HepG2 (cell line): ENCODE results near the gene CD302. TPM values are rescaled to one million over a fixed set of nuclear protein-coding genes. Genes with fewer than 3 reads are reported as not detected.

ENCODE experiments used
- ATAC-seq: fragments of 200-7000 bp; cut with Tn5 transposase; 3 replicates; pipeline ENCODE4 v1.9.1; 2020; ENCODE audit warnings: mild to moderate bottlenecking, moderate library complexity
- BruUV-seq: library from RNA; stranded (reverse); fragments of 400-500 nt; replicated peaks from 2 replicates; lab custom pipeline; 2021; lab: Mats Ljungman, UMichigan
- CTCF ChIA-PET: fragments of 300-600 bp; formaldehyde crosslinking; extraction: SDS; loops from one replicate; lab custom pipeline; 2021; ENCODE audit warnings: low total read pairs, inconsistent platforms, low intra/inter-chr PET ratio; lab: Yijun Ruan, JAX
- POLR2A ChIA-PET: fragments of 350-600 bp; sonication (Branson Sonifier 250); formaldehyde crosslinking; loops from one replicate; lab custom pipeline; 2020; ENCODE audit warnings: antibody characterized with exemption, inconsistent platforms; lab: Yijun Ruan, JAX
- DNase-seq: peaks from one replicate; pipeline ENCODE4 v3.0.0-alpha.2; 2015; ENCODE audit warnings: low spot score
- FAIRE-seq: peaks from 3 replicates; lab custom pipeline; 2011; peaks lifted over from hg19 to GRCh38; lab: Jason Lieb, UNC
- H2AFZ ChIP-seq: one replicate; pipeline ENCODE4 v1.6.1; 2011; ENCODE audit warnings: low read length, inconsistent platforms
- H3K27ac ChIP-seq: fragments of 300-600 bp; 3 replicates; pipeline ENCODE4 v1.8.0; 2011; ENCODE audit warnings: mixed run types, mild to moderate bottlenecking, mixed read lengths, low read length, inconsistent platforms; ENCODE audit not compliant: insufficient read depth; ENCODE audit errors: extremely low read length
- H3K27me3 ChIP-seq, 2 experiments: fragments of 200-600 bp in 1 of 2; 2 replicates in 1 of 2; 3 replicates in 1 of 2; pipeline versions ENCODE4 v1.6.0 to v1.8.0; 2011; ENCODE audit warnings: low read length in 2 of 2, mild to moderate bottlenecking in 2 of 2, moderate library complexity in 2 of 2, inconsistent platforms in 1 of 2; ENCODE audit not compliant: insufficient read depth in 2 of 2, control insufficient read depth in 1 of 2
- H3K36me3 ChIP-seq, 2 experiments: fragments of 200-600 bp in 1 of 2; replicated peaks in 1 of 2; 2 replicates in 1 of 2; 3 replicates in 1 of 2; pipeline versions ENCODE4 v1.5.1 to v1.8.0; 2011; ENCODE audit warnings: low read length in 2 of 2, inconsistent platforms in 1 of 2; ENCODE audit not compliant: insufficient read depth in 2 of 2, control insufficient read depth in 1 of 2
- H3K4me1 ChIP-seq: 2 replicates; pipeline ENCODE4 v1.5.1; 2012; ENCODE audit warnings: low read length, inconsistent platforms; ENCODE audit not compliant: insufficient read depth
- H3K4me2 ChIP-seq: 2 replicates; pipeline ENCODE4 v1.6.0; 2011; ENCODE audit warnings: low read depth, low read length, inconsistent platforms
- H3K4me3 ChIP-seq, 3 experiments: fragments of 200-600 bp in 1 of 3; sonication (generic), shearing (Covaris generic) in 1 of 3; replicated peaks in 1 of 3; 2 replicates each; pipeline ENCODE4 v1.5.1; 2011 to 2016; ENCODE audit warnings: low read length in 3 of 3, inconsistent platforms in 2 of 3, low read depth in 2 of 3, mild to moderate bottlenecking in 2 of 3, control low read depth in 1 of 3, mixed read lengths in 1 of 3; ENCODE audit not compliant: insufficient read depth in 1 of 3
- H3K79me2 ChIP-seq: one replicate; pipeline ENCODE4 v1.6.1; 2011; ENCODE audit warnings: low read length, inconsistent platforms; ENCODE audit not compliant: insufficient read depth
- H3K9ac ChIP-seq: 2 replicates; pipeline ENCODE4 v1.6.0; 2011; ENCODE audit warnings: mild to moderate bottlenecking, low read depth, low read length, inconsistent platforms; ENCODE audit not compliant: insufficient read depth
- H3K9me3 ChIP-seq: 2 replicates; pipeline ENCODE4 v1.5.1; 2012; ENCODE audit warnings: mild to moderate bottlenecking, low read length
- H4K20me1 ChIP-seq: 2 replicates; pipeline ENCODE4 v1.6.0; 2011; ENCODE audit warnings: inconsistent platforms, mild to moderate bottlenecking, low read length, moderate library complexity; ENCODE audit not compliant: insufficient read depth
- ATF7-NPFF ChIP-seq: sonication (generic); formaldehyde crosslinking; IDR thresholded peaks from 2 replicates; pipeline ENCODE4 v1.8.1; 2023; ENCODE audit warnings: mild to moderate bottlenecking, low read depth, missing genetic modification reagents, moderate library complexity
- GFI1 ChIP-seq: sonication (generic); formaldehyde crosslinking; IDR thresholded peaks from 2 replicates; pipeline ENCODE4 v1.5.0; 2020; ENCODE audit warnings: missing genetic modification reagents, mild to moderate bottlenecking, borderline replicate concordance
- IRF2 ChIP-seq: IDR thresholded peaks from 2 replicates; pipeline ENCODE4 v1.6.1; 2018; ENCODE audit warnings: missing genetic modification reagents, missing compliant biosample characterization
- MAZ ChIP-seq, 2 experiments: sonication (generic) in 1 of 2; formaldehyde crosslinking in 1 of 2; IDR thresholded peaks; 2 replicates each; pipeline versions ENCODE4 v1.5.0 to v1.6.1; 2012 to 2020; ENCODE audit warnings: low read depth in 2 of 2, mild to moderate bottlenecking in 2 of 2, borderline replicate concordance in 1 of 2, improper control_type of control experiment in 1 of 2, low read length in 1 of 2, missing genetic modification reagents in 1 of 2, moderate library complexity in 1 of 2
- SNAI1 ChIP-seq: sonication (generic); formaldehyde crosslinking; IDR thresholded peaks from 2 replicates; pipeline ENCODE4 v1.5.0; 2020; ENCODE audit warnings: mild to moderate bottlenecking, missing genetic modification reagents, borderline replicate concordance
- ZFP41 ChIP-seq: sonication (generic); formaldehyde crosslinking; IDR thresholded peaks from 2 replicates; pipeline ENCODE4 v1.4.0; 2020; ENCODE audit warnings: mild to moderate bottlenecking, missing genetic modification reagents, borderline replicate concordance
- ZHX1 ChIP-seq: sonication (generic); formaldehyde crosslinking; IDR thresholded peaks from 2 replicates; pipeline ENCODE4 v1.8.1; 2022; ENCODE audit warnings: low read depth, mild to moderate bottlenecking, missing genetic modification reagents
- ZNF263 ChIP-seq: sonication (generic); formaldehyde crosslinking; IDR thresholded peaks from 2 replicates; pipeline ENCODE4 v1.4.0; 2020; ENCODE audit warnings: missing genetic modification reagents
- ZNF280B ChIP-seq: sonication (generic); formaldehyde crosslinking; IDR thresholded peaks from 2 replicates; pipeline ENCODE4 v1.5.0; 2020; ENCODE audit warnings: missing genetic modification reagents, mild to moderate bottlenecking, borderline replicate concordance
- ZNF354B ChIP-seq: sonication (generic); formaldehyde crosslinking; IDR thresholded peaks from 2 replicates; pipeline ENCODE4 v1.8.0; 2022; ENCODE audit warnings: mild to moderate bottlenecking, missing genetic modification reagents
- ZNF644 ChIP-seq: IDR thresholded peaks from 2 replicates; pipeline ENCODE4 v1.6.1; 2016; ENCODE audit warnings: low read depth
- ZNF850 ChIP-seq: sonication (generic); formaldehyde crosslinking; conservative IDR thresholded peaks from 2 replicates; pipeline ENCODE4 v1.9.0; 2021; ENCODE audit warnings: mild to moderate bottlenecking, missing genetic modification reagents
- WGBS: methylation state at CpG from one replicate; pipeline ENCODE4 v1.1.6; 2017; ENCODE audit warnings: low lambda C conversion rate; 5-methylcytosine and 5-hydroxymethylcytosine counted together
- in situ Hi-C: cut with HindIII; loops from 2 replicates; pipeline ENCODE4 v1.10.0; 2017; ENCODE audit warnings: low pct_unique_long_range_greater_than_20kb; ENCODE audit not compliant: extremely low pct_ligation_motif_present
- intact Hi-C: fragments of 100-400 bp; cut with micrococcal nuclease; formaldehyde crosslinking; loops from one replicate; pipeline ENCODE4 v1.10.0; 2022; ENCODE audit not compliant: unreplicated experiment
- polyA plus RNA-seq, 8 experiments: library from polyadenylated mRNA; depleted of rRNA in 3 of 8; stranded (reverse) in 7 of 8; unstranded in 1 of 8; fragments of >200 nt; fragmentation: Illumina TruSeq in 4 of 8; extraction: Trizol in 4 of 8; gene quantifications; 2 replicates each; pipeline versions ENCODE4 v1.2.1 to v1.2.3, GENCODE V29; 2011 to 2016; ENCODE audit warnings: low read depth in 4 of 8, missing spikeins in 1 of 8, mixed read lengths in 1 of 8; ENCODE audit not compliant: insufficient read depth in 1 of 8
- total RNA-seq, 5 experiments: library from RNA; depleted of rRNA; stranded (reverse); fragments of >200 nt; fragmentation: Illumina TruSeq; extraction: Trizol; gene quantifications; 2 replicates each; pipeline ENCODE4 v1.2.3, GENCODE V29; 2016; ENCODE audit warnings: low read depth in 1 of 5
- TF ChIP-seq, protein P1 (sequence below): sonication (generic); formaldehyde crosslinking; IDR thresholded peaks from 2 replicates; pipeline ENCODE4 v1.9.0; 2022; ENCODE audit warnings: missing genetic modification reagents, mild to moderate bottlenecking, borderline replicate concordance
- TF ChIP-seq, protein P2 (sequence below): sonication (generic); formaldehyde crosslinking; IDR thresholded peaks from 2 replicates; pipeline ENCODE4 v1.5.1; 2020; ENCODE audit warnings: mild to moderate bottlenecking, missing genetic modification reagents, borderline replicate concordance
- TF ChIP-seq, protein P3 (sequence below): sonication (generic); formaldehyde crosslinking; IDR thresholded peaks from 2 replicates; pipeline ENCODE4 v1.5.1; 2020; ENCODE audit warnings: mild to moderate bottlenecking, moderate library complexity, missing genetic modification reagents

CD302 gene
- total and polyA plus RNA-seq, 2 of the 13 experiments (the other 11 are each of a cell fraction or from before 2014, with no cell fraction given), result 8.0 to 15.6 TPM

- no peak overlapping the region for H3K4me3 ChIP-seq
- no peak for FAIRE-seq
- H3K4me2 ChIP-seq, result no peak overlapping the region
- ChIA-PET CTCF (no interaction called here), POLR2A (interaction anchor here (4.5 kb wide), 1 partner anchor 10 kb away, joined by 27 read pairs; the partner anchor contains the start of gene MARCHF7)
- no peak overlapping the region for H3K9ac ChIP-seq
- H2AFZ ChIP-seq, result no peak overlapping the region
- peaks cover 100% of the 10 kb centered on the region for H3K79me2 ChIP-seq
- in situ Hi-C loops, result no loop called here
- intact Hi-C loops, result no loop called here
- no peak for DNase-seq
- peak overlapping the region; percentile 6 for H3K27ac ChIP-seq
- ATAC-seq, result no peak
- 94% methylated on average over 2 of the region's 2 CpGs for WGBS
- peaks cover 7 to 32% of the 10 kb centered on the region in 2 experiments; a peak in 4 of 5 replicates for H3K36me3 ChIP-seq
- H3K4me1 ChIP-seq, result peaks cover 27% of the 10 kb centered on the region
- peaks cover 96% of the 10 kb centered on the region for H4K20me1 ChIP-seq
- no TSS peak for BruUV-seq
- no peaks in the 10 kb centered on the region for H3K9me3 ChIP-seq
- H3K27me3 ChIP-seq, result no peaks in the 10 kb centered on the region
- TF ChIP-seq ZHX1 (CRISPR knock-in tag), result no peak
- TF ChIP-seq SNAI1, result no peak
- TF ChIP-seq ZNF263 (CRISPR knock-in tag), result no peak
- TF ChIP-seq ZNF280B, result no peak
- TF ChIP-seq ZFP41, result no peak
- TF ChIP-seq GFI1 (CRISPR knock-in tag), result no peak
- TF ChIP-seq ATF7-NPFF (CRISPR knock-in tag), result no peak
- TF ChIP-seq, protein P1, sequence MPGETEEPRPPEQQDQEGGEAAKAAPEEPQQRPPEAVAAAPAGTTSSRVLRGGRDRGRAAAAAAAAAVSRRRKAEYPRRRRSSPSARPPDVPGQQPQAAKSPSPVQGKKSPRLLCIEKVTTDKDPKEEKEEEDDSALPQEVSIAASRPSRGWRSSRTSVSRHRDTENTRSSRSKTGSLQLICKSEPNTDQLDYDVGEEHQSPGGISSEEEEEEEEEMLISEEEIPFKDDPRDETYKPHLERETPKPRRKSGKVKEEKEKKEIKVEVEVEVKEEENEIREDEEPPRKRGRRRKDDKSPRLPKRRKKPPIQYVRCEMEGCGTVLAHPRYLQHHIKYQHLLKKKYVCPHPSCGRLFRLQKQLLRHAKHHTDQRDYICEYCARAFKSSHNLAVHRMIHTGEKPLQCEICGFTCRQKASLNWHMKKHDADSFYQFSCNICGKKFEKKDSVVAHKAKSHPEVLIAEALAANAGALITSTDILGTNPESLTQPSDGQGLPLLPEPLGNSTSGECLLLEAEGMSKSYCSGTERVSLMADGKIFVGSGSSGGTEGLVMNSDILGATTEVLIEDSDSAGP (CRISPR knock-in tag), result no peak
- TF ChIP-seq MAZ (IDR thresholded peaks at IDR 0.05; ENCODE audit: borderline replicate concordance, low read depth, low read length), result no peak
- no peak for TF ChIP-seq MAZ (CRISPR knock-in tag; IDR thresholded peaks at IDR 0.05; ENCODE audit: low read depth)
- TF ChIP-seq, protein P2, sequence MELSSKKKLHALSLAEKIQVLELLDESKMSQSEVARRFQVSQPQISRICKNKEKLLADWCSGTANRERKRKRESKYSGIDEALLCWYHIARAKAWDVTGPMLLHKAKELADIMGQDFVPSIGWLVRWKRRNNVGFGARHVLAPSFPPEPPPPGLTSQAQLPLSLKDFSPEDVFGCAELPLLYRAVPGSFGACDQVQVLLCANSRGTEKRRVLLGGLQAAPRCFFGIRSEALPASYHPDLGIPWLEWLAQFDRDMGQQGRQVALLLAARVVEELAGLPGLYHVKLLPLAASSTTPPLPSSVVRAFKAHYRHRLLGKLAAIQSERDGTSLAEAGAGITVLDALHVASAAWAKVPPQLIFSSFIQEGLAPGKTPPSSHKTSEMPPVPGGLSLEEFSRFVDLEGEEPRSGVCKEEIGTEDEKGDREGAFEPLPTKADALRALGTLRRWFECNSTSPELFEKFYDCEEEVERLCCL (CRISPR knock-in tag), result no peak
- no peak for TF ChIP-seq ZNF354B
- TF ChIP-seq, protein P3, sequence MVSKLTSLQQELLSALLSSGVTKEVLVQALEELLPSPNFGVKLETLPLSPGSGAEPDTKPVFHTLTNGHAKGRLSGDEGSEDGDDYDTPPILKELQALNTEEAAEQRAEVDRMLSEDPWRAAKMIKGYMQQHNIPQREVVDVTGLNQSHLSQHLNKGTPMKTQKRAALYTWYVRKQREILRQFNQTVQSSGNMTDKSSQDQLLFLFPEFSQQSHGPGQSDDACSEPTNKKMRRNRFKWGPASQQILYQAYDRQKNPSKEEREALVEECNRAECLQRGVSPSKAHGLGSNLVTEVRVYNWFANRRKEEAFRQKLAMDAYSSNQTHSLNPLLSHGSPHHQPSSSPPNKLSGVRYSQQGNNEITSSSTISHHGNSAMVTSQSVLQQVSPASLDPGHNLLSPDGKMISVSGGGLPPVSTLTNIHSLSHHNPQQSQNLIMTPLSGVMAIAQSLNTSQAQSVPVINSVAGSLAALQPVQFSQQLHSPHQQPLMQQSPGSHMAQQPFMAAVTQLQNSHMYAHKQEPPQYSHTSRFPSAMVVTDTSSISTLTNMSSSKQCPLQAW (CRISPR knock-in tag), result no peak
- TF ChIP-seq ZNF644 (CRISPR knock-in tag), result 0 out of 2 replicates have a peak, but pooled peaks have one; percentile 12
- no peak for TF ChIP-seq ZNF850 (CRISPR knock-in tag)
- TF ChIP-seq IRF2 (CRISPR knock-in tag), result no peak
Measured at GRCh38 chr2:159722580-159722979, 75.4 kb downstream of the CD302 start.
